HPDE6-E6E7 (cell line): ENCODE measurements around the gene IPO4.
"Not testable (repeated sequence)": the region's sequence is repeated elsewhere in the genome, so short reads cannot be mapped to it uniquely, and the experiment has no call there.

Source experiments
- DNase-seq: peaks from one replicate; pipeline ENCODE4 v3.0.0; 2011; ENCODE audit warnings: missing footprints; ENCODE audit errors: extremely low spot score

IPO4 gene

GRCh38 chr14:24215495-24216344, 27.1 kb upstream of the IPO4 start, which contains the start of gene MDP1:
Gene MDP1, minus strand, starts transcription at chr14:24216066. Its CDS starts 111 bp downstream, at chr14:24215955.
- peak; percentile 83 for DNase-seq

DNA sequence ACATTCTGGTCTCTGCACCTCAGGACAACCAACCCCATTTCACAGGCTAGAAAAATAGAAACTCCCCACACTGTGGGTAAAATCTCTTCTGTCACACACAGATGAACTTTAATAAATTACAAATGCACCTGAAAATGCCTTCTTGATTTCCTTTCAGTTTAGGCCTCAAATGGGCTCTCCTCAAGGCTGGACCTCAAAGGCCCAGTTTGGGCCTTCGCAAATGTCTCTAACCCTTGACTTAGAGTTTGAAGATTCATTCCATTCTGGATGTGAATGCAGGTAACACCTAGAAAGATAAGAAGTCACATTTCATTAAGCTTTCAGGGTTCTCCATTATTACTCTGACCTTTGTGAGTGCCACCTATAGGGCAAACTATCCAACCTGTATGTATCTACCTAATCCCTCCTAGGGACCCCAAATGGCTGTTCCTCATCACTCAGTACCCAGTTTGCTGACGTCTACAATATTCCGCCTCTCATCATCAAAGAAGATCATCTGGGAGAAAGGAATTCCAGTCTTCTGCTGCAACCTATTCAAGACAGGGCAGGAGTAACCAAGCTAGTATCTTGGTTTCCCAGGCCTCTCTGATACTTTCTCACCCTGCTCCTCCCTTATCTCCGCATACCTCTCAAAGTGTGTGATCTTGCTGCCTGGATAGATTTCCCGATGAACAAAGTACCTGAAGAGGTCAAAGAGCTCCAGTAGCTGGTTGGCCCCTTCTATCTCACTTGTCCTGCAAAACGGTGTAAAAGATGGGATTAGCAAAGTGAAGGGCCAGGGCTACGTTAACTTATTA, 25.4 kb upstream of the IPO4 start:
- DNase-seq, result no peak

- DNase-seq, result peak; percentile 97
Observed at GRCh38 chr14:24212924-24213865, 24.6 kb upstream of the IPO4 start, which contains the start of gene CHMP4A. Gene CHMP4A, minus strand, starts transcription at chr14:24213488. Its CDS starts 49 bp downstream, at chr14:24213439.

DNA sequence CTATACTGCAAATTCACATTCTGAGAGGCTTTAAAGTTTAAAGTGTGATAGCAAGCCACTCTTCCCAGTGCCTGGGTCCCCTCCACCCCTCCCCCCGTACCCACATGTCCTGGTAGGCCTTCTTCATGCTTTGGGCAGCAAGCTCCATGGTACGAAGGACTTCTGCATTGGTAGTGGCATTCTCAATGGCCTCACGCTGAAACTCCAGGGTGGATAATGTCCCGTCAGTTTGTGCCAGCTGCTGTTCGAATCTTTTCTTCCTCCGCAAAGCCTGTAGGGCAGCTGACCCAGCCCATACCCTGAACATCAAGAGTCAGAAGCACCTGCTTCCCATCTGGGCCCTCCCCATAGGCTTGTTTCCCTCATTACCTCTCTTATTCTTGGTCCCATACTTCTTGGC, 22.7 kb upstream of the IPO4 start:
- DNase-seq, result no peak

GRCh38 chr14:24207625-24208024, 19.0 kb upstream of the IPO4 start:
- no peak for DNase-seq

- DNase-seq, result no peak
Observed at GRCh38 chr14:24207104-24207551, 18.5 kb upstream of the IPO4 start.

DNA sequence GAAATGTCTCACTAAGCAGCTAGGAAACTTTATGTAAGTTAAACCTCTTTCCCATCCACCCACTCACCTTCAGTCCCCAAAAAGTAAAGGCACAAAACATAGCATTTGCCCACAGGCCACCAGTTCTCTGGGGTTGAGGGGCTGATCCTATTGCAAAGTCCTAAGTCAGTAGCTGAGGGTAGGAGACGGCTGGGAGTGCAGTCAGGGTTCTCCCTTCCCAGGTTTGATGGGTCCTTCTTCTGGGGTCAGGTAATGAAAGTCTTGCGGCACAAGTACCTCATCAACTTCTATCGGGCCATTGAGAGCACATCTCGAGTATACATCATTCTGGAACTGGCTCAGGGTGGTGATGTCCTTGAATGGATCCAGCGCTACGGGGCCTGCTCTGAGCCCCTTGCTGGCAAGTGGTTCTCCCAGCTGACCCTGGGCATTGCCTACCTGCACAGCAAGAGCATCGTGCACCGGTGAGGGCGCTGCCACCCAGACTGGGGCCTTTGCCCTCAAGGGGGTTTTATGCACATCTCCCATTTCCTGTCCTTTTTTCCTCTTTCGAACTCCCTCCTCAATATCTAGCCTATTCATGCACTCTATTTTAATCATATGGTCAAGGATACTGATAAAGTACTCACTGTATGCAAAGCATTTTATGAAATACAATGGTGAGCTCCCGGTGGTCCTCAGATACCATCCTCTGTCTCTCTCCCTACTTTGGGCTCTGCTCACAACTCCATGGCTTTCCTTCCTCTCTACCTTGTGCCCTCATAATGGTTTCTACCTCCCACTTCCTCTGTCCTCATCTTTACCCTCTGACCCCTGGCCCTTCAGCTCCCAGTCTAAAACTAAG, 17.9 kb upstream of the IPO4 start:
- no peak for DNase-seq

- DNase-seq, result no peak
Observed at GRCh38 chr14:24204163-24205146, 15.8 kb upstream of the IPO4 start.

DNA sequence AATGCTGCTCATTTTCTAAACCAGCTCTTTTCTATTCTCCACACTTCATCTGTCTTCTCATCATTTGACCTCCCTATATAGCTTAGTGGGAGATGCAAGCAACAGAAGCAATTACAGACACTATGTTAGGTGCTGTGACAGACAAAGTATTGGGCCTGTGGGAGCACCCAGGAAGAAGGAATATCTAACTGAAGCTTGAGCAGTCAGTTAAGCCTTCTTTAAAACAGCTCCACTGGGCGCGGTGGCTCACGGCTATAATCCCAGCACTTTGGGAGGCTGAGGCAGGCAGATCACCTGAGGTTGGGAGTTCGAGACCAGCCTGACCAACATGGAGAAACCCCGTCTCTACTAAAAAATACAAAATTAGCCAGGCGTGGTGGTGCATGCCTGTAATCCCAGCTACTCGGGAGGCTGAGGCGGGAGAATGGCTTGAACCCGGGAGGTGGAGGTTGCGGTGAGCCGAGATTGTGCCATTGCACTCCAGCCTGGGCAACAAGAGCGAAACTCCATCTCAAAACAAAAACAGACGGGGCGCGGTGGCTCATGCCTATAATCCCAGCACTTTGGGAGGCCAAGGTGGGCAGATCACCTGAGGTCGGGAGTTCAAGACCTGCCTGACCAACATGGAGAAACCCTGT, 14.8 kb upstream of the IPO4 start:
- not testable (repeated sequence) for DNase-seq

DNA sequence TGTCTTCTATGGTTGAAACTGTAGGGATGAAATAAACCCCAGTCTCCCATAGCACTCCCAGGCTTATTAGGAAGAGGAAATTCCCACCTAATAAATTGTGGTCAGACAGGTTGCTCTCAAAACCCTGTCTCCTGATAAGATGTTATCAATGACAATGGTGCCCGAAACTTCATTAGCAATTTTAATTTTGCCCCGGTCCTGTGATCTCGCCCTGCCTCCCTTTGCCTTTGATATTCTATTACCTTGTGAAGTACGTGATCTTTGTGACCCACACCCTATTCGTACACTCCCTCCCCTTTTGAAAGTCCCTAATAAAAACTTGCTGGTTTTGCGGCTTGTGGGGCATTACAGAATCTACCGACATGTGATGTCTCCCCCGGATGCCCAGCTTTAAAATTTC, 13.9 kb upstream of the IPO4 start:
- DNase-seq, result not testable (repeated sequence)

- no peak for DNase-seq
Observed at GRCh38 chr14:24198814-24199524, 10.4 kb upstream of the IPO4 start.

DNA sequence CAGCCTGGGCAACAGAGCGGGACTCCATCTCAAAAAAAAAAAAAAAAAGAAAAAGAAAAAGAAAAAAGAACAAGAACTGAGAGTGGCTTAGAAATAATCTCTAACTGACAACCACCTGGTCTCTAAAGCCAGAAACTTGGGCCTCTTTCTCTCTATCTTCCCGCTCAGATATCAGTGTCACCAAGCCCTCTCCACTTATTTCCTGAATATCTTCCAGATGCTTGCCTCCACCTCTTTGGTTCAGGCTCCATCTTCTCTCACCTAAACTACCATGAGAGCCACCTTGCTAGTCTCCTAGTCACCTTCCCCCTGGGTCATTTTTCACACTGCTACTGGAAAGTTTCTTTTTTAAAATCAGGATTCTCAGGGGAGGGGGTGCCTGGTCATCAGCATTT, 8.4 kb upstream of the IPO4 start:
- no peak for DNase-seq

GRCh38 chr14:24196071-24197055, 7.7 kb upstream of the IPO4 start:
- peak; percentile 21 for DNase-seq

- DNase-seq, result peak; percentile 86
Observed at GRCh38 chr14:24195186-24196070, 6.8 kb upstream of the IPO4 start, which contains the start of gene TM9SF1. Gene TM9SF1, minus strand, starts transcription at chr14:24195441. Its CDS starts 422 bp downstream, at chr14:24195019.

DNA sequence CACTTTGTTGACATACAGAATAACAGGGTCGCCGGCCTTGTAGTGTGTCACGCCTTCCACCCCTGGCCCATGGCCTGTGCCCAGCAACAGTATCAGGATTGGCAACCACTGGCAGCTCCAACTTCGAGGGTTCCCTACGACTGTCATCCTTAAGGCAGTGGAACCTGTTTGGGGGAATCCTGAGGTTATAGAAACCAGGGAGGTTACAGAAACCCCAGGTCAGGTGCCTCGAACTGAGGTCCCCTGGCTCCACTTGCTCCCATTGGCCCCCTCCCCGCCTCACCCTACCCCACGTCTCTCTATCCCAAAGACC, 6.2 kb upstream of the IPO4 start:
- DNase-seq, result no peak
